PC-3 (cell line): Measurements from ENCODE around the gene TENM4.

ENCODE experiments used
- EZH2 ChIP-seq: fragments of 300-600 bp; sonication (generic); IDR thresholded peaks from one replicate; pipeline ENCODE4 v1.6.1; 2017; ENCODE audit warnings: antibody characterized with exemption, mild to moderate bottlenecking, low read length; ENCODE audit not compliant: unreplicated experiment
- TF ChIP-seq, protein P1 (sequence below): fragments of 300-600 bp; sonication (generic); conservative IDR thresholded peaks from 2 replicates; pipeline ENCODE4 v1.5.1; 2017; ENCODE audit warnings: antibody characterized with exemption, low read depth, mild to moderate bottlenecking, low read length

DNA sequence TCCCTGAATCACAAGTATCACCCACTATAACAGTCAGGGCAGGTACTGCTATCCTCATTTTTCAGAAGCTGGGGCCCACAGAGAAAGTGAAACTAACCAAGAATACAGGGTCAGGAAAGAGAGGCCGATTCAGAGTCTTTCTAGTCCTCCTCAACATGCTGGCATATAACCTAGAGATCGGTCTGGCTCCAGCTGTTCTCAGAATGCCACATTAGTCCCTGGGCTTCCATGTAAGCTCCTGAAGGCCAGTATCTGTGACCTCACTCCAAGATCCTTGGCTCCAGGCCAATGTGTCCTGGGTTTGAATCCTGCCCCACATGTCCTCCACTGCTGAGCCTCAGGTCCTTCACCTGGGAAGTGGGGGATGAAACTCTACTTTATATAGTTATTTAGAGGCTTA is 50.4 kb downstream of the TENM4 start:
- TF ChIP-seq, protein P1, sequence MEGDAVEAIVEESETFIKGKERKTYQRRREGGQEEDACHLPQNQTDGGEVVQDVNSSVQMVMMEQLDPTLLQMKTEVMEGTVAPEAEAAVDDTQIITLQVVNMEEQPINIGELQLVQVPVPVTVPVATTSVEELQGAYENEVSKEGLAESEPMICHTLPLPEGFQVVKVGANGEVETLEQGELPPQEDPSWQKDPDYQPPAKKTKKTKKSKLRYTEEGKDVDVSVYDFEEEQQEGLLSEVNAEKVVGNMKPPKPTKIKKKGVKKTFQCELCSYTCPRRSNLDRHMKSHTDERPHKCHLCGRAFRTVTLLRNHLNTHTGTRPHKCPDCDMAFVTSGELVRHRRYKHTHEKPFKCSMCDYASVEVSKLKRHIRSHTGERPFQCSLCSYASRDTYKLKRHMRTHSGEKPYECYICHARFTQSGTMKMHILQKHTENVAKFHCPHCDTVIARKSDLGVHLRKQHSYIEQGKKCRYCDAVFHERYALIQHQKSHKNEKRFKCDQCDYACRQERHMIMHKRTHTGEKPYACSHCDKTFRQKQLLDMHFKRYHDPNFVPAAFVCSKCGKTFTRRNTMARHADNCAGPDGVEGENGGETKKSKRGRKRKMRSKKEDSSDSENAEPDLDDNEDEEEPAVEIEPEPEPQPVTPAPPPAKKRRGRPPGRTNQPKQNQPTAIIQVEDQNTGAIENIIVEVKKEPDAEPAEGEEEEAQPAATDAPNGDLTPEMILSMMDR, result no peak
- no peak for TF ChIP-seq EZH2
